Measurements from ENCODE around the gene VSTM1.
A peak's percentile ranks its signal among the peaks of the same experiment; 100 is the strongest.
"Not testable (repeated sequence)": the region's sequence is repeated elsewhere in the genome, so short reads cannot be mapped to it uniquely, and the experiment has no call there.

The VSTM1 gene

GRCh38 chr19:54040003-54040402 is 23.7 kb downstream of the VSTM1 start:
- TF ChIP-seq CTCF (IDR thresholded peaks at IDR 0.05; ENCODE audit: low read depth, low read length, missing control alignments), result no peak
- no peak for DNase-seq (ENCODE audit: extremely low read depth, low read depth)
- H3K4me3 ChIP-seq (replicated peaks; ENCODE audit: low read depth, low read length), result no peak overlapping the region

- not testable (repeated sequence) for DNase-seq (ENCODE audit: extremely low read depth, low read depth); H3K4me3 ChIP-seq (replicated peaks; ENCODE audit: low read depth, low read length)
Measured at GRCh38 chr19:54036542-54036941, 27.2 kb downstream of the VSTM1 start.

GRCh38 chr19:54035215-54036178 is 28.2 kb downstream of the VSTM1 start:
- DNase-seq (ENCODE audit: extremely low read depth, low read depth), result peak; percentile 79
- H3K4me3 ChIP-seq (replicated peaks; ENCODE audit: low read depth, low read length), result no peak overlapping the region
- TF ChIP-seq CTCF (IDR thresholded peaks at IDR 0.05; ENCODE audit: low read depth, low read length, missing control alignments), result no peak

- H3K4me3 ChIP-seq (replicated peaks; ENCODE audit: low read depth, low read length), result peak overlapping the region; percentile 26; the same call in 1 of the 2 replicates
Measured at GRCh38 chr19:54030895-54031586, 32.7 kb downstream of the VSTM1 start.

GRCh38 chr19:54029930-54030490 is 33.7 kb downstream of the VSTM1 start:
- H3K4me3 ChIP-seq (replicated peaks; ENCODE audit: low read depth, low read length), result no peak overlapping the region
- DNase-seq (ENCODE audit: extremely low read depth, low read depth), result peak; percentile 61
- peak; percentile 72 for TF ChIP-seq CTCF (IDR thresholded peaks at IDR 0.05; ENCODE audit: low read depth, low read length, missing control alignments)

More at GRCh38 chr19:54030895-54031586, 32.7 kb downstream of the VSTM1 start:
- peak; percentile 63 for TF ChIP-seq CTCF (IDR thresholded peaks at IDR 0.05; ENCODE audit: low read depth, low read length, missing control alignments)
- DNase-seq (ENCODE audit: extremely low read depth, low read depth), result no peak

GRCh38 chr19:54029301-54029700 is 34.4 kb downstream of the VSTM1 start:
- DNase-seq (ENCODE audit: extremely low read depth, low read depth), result no peak
- TF ChIP-seq CTCF (IDR thresholded peaks at IDR 0.05; ENCODE audit: low read depth, low read length, missing control alignments), result no peak
- H3K4me3 ChIP-seq (replicated peaks; ENCODE audit: low read depth, low read length), result no peak overlapping the region

- no peak overlapping the region for H3K4me3 ChIP-seq (replicated peaks; ENCODE audit: low read depth, low read length)
- TF ChIP-seq CTCF (IDR thresholded peaks at IDR 0.05; ENCODE audit: low read depth, low read length, missing control alignments), result no peak
- DNase-seq (ENCODE audit: extremely low read depth, low read depth), result no peak
Measured at GRCh38 chr19:54026656-54027055, 37.0 kb downstream of the VSTM1 start.
